HepG2 (cell line): ENCODE results near the gene ZBTB45. TPM values are rescaled to one million over a fixed set of nuclear protein-coding genes. Genes with fewer than 3 reads are reported as not detected.

Source experiments
- AGO1 ChIP-seq: fragments of 200-400 bp; formaldehyde crosslinking; IDR thresholded peaks from 2 replicates; pipeline ENCODE4 v1.6.1; 2017; ENCODE audit warnings: mild to moderate bottlenecking, low read depth, low read length, moderate library complexity; ENCODE audit not compliant: poor library complexity, severe bottlenecking
- ATF4 ChIP-seq, 2 experiments: fragments of 450-650 bp in 1 of 2; sonication (generic) in 1 of 2; formaldehyde crosslinking; IDR thresholded peaks; 2 replicates each; pipeline versions ENCODE4 v1.5.0 to v1.8.0; 2020 to 2022; ENCODE audit warnings: mild to moderate bottlenecking in 1 of 2, missing genetic modification reagents in 1 of 2
- CBX1 ChIP-seq: IDR thresholded peaks from one replicate; pipeline ENCODE4 v1.6.1; 2016; ENCODE audit warnings: antibody characterized with exemption, low read depth
- CBX2 ChIP-seq, 2 experiments: fragments of 200-600 bp in 1 of 2; sonication (generic); formaldehyde crosslinking in 1 of 2; IDR thresholded peaks; 2 replicates each; pipeline versions ENCODE4 v1.7.0 to v1.8.1; 2018 to 2022; ENCODE audit warnings: low read depth in 2 of 2, low read length in 1 of 2, mild to moderate bottlenecking in 1 of 2, missing genetic modification reagents in 1 of 2
- ELK4 ChIP-seq: sonication (generic); formaldehyde crosslinking; IDR thresholded peaks from 2 replicates; pipeline ENCODE4 v1.9.0; 2021; ENCODE audit warnings: missing genetic modification reagents, borderline replicate concordance
- FOXP4 ChIP-seq: sonication (generic); formaldehyde crosslinking; IDR thresholded peaks from 2 replicates; pipeline ENCODE4 v1.4.0; 2020; ENCODE audit warnings: missing genetic modification reagents
- GABPA ChIP-seq, 2 experiments: IDR thresholded peaks; 2 replicates each; pipeline ENCODE4 v1.6.1; 2011 to 2016; ENCODE audit warnings: low read depth in 2 of 2, low read length in 1 of 2, missing biosample characterization in 1 of 2, missing genetic modification characterization in 1 of 2
- MZF1 ChIP-seq: sonication (generic); formaldehyde crosslinking; IDR thresholded peaks from 2 replicates; pipeline ENCODE4 v1.8.1; 2023; ENCODE audit warnings: mild to moderate bottlenecking, missing genetic modification reagents, borderline replicate concordance
- NFYB ChIP-seq: sonication (generic); formaldehyde crosslinking; IDR thresholded peaks from 2 replicates; pipeline ENCODE4 v1.4.0; 2020; ENCODE audit warnings: missing genetic modification reagents
- PHF20 ChIP-seq: sonication (generic); formaldehyde crosslinking; IDR thresholded peaks from 2 replicates; pipeline ENCODE4 v1.5.0; 2020; ENCODE audit warnings: mild to moderate bottlenecking, missing genetic modification reagents
- WIZ ChIP-seq: sonication (generic); formaldehyde crosslinking; IDR thresholded peaks from 2 replicates; pipeline ENCODE4 v1.5.1; 2020; ENCODE audit warnings: mild to moderate bottlenecking, missing genetic modification reagents
- ZBTB25 ChIP-seq: IDR thresholded peaks from 2 replicates; pipeline ENCODE4 v1.6.1; 2018; ENCODE audit warnings: missing genetic modification reagents
- ZBTB7B ChIP-seq: sonication (generic); formaldehyde crosslinking; IDR thresholded peaks from 2 replicates; pipeline ENCODE4 v1.4.0; 2020; ENCODE audit warnings: missing genetic modification reagents
- ZNF136 ChIP-seq: sonication (generic); formaldehyde crosslinking; IDR thresholded peaks from 2 replicates; pipeline ENCODE4 v1.8.1; 2022; ENCODE audit warnings: low read depth, mild to moderate bottlenecking, moderate library complexity, missing genetic modification reagents
- ZNF333 ChIP-seq: sonication (generic); formaldehyde crosslinking; IDR thresholded peaks from 2 replicates; pipeline ENCODE4 v1.4.0; 2020; ENCODE audit warnings: mild to moderate bottlenecking, missing genetic modification reagents, borderline replicate concordance
- ZNF484 ChIP-seq: sonication (generic); formaldehyde crosslinking; IDR thresholded peaks from 2 replicates; pipeline ENCODE4 v1.5.1; 2020; ENCODE audit warnings: mild to moderate bottlenecking, low read depth, missing genetic modification reagents, borderline replicate concordance
- ZNF687 ChIP-seq: sonication (generic); formaldehyde crosslinking; IDR thresholded peaks from 2 replicates; pipeline ENCODE4 v1.5.1; 2020; ENCODE audit warnings: mild to moderate bottlenecking, missing genetic modification reagents, moderate library complexity
- polyA plus RNA-seq, 8 experiments: library from polyadenylated mRNA; depleted of rRNA in 3 of 8; stranded (reverse) in 7 of 8; unstranded in 1 of 8; fragments of >200 nt; fragmentation: Illumina TruSeq in 4 of 8; extraction: Trizol in 4 of 8; gene quantifications; 2 replicates each; pipeline versions ENCODE4 v1.2.1 to v1.2.3, GENCODE V29; 2011 to 2016; ENCODE audit warnings: low read depth in 4 of 8, missing spikeins in 1 of 8, mixed read lengths in 1 of 8; ENCODE audit not compliant: insufficient read depth in 1 of 8
- total RNA-seq, 5 experiments: library from RNA; depleted of rRNA; stranded (reverse); fragments of >200 nt; fragmentation: Illumina TruSeq; extraction: Trizol; gene quantifications; 2 replicates each; pipeline ENCODE4 v1.2.3, GENCODE V29; 2016; ENCODE audit warnings: low read depth in 1 of 5

Gene ZBTB45
- total and polyA plus RNA-seq, 2 of the 13 experiments (the other 11 are each of a cell fraction or from before 2014, with no cell fraction given) = 3.0 to 3.7 TPM

- TF ChIP-seq ZNF687 (CRISPR knock-in tag) (peak; percentile 71), CBX1 (peak; percentile 77), ZNF484 (no peak), ZNF333 (CRISPR knock-in tag) (peak; percentile 58; the same call in 1 of the 2 replicates), FOXP4 (CRISPR knock-in tag) (0 out of 2 replicates have a peak, but pooled peaks have one; percentile 13), AGO1 (no peak), CBX2 (IDR thresholded peaks at IDR 0.05; ENCODE audit: low read depth, low read length) (no peak), CBX2 (CRISPR knock-in tag; IDR thresholded peaks at IDR 0.05; ENCODE audit: low read depth) (0 out of 2 replicates have a peak, but pooled peaks have one; percentile 37), PHF20 (no peak), GABPA (IDR thresholded peaks at IDR 0.05; ENCODE audit: low read depth, low read length) (no peak), GABPA (CRISPR knock-in tag; IDR thresholded peaks at IDR 0.05; ENCODE audit: low read depth) (peak; percentile 53), ZBTB25 (CRISPR knock-in tag) (peak; percentile 71; the same call in 1 of the 2 replicates), NFYB (CRISPR knock-in tag) (peak; percentile 29; the same call in 1 of the 2 replicates), ATF4 (CRISPR knock-in tag; IDR thresholded peaks at IDR 0.05) (no peak), MZF1 (CRISPR knock-in tag) (0 out of 2 replicates have a peak, but pooled peaks have one; percentile 73), ZBTB7B (0 out of 2 replicates have a peak, but pooled peaks have one; percentile 15), ZNF136 (no peak), WIZ (no peak), ELK4 (0 out of 2 replicates have a peak, but pooled peaks have one; percentile 66)
Measured at GRCh38 chr19:58543826-58544590, 24.4 kb upstream of the ZBTB45 start, which contains the start of gene TRIM28 (continued).
